GM19452 (cell line): ENCODE results near the gene DUSP2.
A peak's percentile ranks its signal among the peaks of the same experiment; 100 is the strongest.

Source experiments
- ATAC-seq: cut with Tn5 transposase; IDR thresholded peaks from one replicate; pipeline ENCODE4 v1.9.1; 2021; ENCODE audit not compliant: unreplicated experiment

Gene DUSP2

GRCh38 chr2:96116424-96116878, 28.8 kb downstream of the DUSP2 start, which contains the start of gene ADRA2B:
Gene ADRA2B, minus strand, starts transcription at chr2:96116571. Its CDS starts 422 bp downstream, at chr2:96116149.
- peak; percentile 41 for ATAC-seq

- ATAC-seq = no peak
Measured at GRCh38 chr2:96115631-96116423, 29.4 kb downstream of the DUSP2 start.

GRCh38 chr2:96114903-96115581, 30.2 kb downstream of the DUSP2 start:
- ATAC-seq = no peak

- no peak for ATAC-seq
Measured at GRCh38 chr2:96114546-96114902, 30.7 kb downstream of the DUSP2 start.

- ATAC-seq = no peak
Measured at GRCh38 chr2:96113951-96114350, 31.3 kb downstream of the DUSP2 start.

- ATAC-seq = no peak
Measured at GRCh38 chr2:96113367-96113677, 31.9 kb downstream of the DUSP2 start.

- no peak for ATAC-seq
Measured at GRCh38 chr2:96112501-96113366, 32.5 kb downstream of the DUSP2 start.

GRCh38 chr2:96111823-96112500, 33.3 kb downstream of the DUSP2 start:
- ATAC-seq = no peak

- ATAC-seq = no peak
Measured at GRCh38 chr2:96111257-96111640, 34.0 kb downstream of the DUSP2 start.

- ATAC-seq = no peak
Measured at GRCh38 chr2:96110621-96111256, 34.5 kb downstream of the DUSP2 start.

GRCh38 chr2:96109931-96110511, 35.2 kb downstream of the DUSP2 start:
- ATAC-seq = no peak

GRCh38 chr2:96109361-96109680, 35.9 kb downstream of the DUSP2 start:
- ATAC-seq = no peak

- ATAC-seq = no peak
Measured at GRCh38 chr2:96108541-96109360, 36.5 kb downstream of the DUSP2 start.

GRCh38 chr2:96108151-96108540, 37.1 kb downstream of the DUSP2 start:
- ATAC-seq = no peak

GRCh38 chr2:96107708-96108065, 37.6 kb downstream of the DUSP2 start:
- no peak for ATAC-seq

- no peak for ATAC-seq
Measured at GRCh38 chr2:96106991-96107707, 38.1 kb downstream of the DUSP2 start.

- no peak for ATAC-seq
Measured at GRCh38 chr2:96105994-96106715, 39.1 kb downstream of the DUSP2 start.

- ATAC-seq = no peak
Measured at GRCh38 chr2:96105152-96105915, 39.9 kb downstream of the DUSP2 start.
